Neuronal stem cell (in vitro differentiated cells): ENCODE data around the gene UCK2.

Experiments used
- DNase-seq: peaks from one replicate; pipeline ENCODE4 v3.0.0-alpha.2; 2013; ENCODE audit warnings: low spot score
- H2AFZ ChIP-seq: one replicate; pipeline ENCODE4 v1.6.1; 2013; ENCODE audit warnings: mild to moderate bottlenecking, low read length, inconsistent platforms
- H2AK5ac ChIP-seq: 2 replicates; pipeline ENCODE4 v1.6.1; 2013; ENCODE audit warnings: low read depth, mild to moderate bottlenecking, inconsistent platforms, low read length, moderate library complexity, mixed read lengths
- H2BK120ac ChIP-seq: 2 replicates; pipeline ENCODE4 v1.6.1; 2013; ENCODE audit warnings: low read depth, mild to moderate bottlenecking, inconsistent platforms, low read length, moderate library complexity, mixed read lengths
- H2BK12ac ChIP-seq: one replicate; pipeline ENCODE4 v1.6.1; 2013; ENCODE audit warnings: low read length, inconsistent platforms
- H2BK15ac ChIP-seq: 2 replicates; pipeline ENCODE4 v1.6.1; 2013; ENCODE audit warnings: mild to moderate bottlenecking, low read length, inconsistent platforms, mixed read lengths
- H2BK5ac ChIP-seq: one replicate; pipeline ENCODE4 v1.6.1; 2013; ENCODE audit warnings: inconsistent platforms, mild to moderate bottlenecking, low read length, moderate library complexity
- H3K14ac ChIP-seq: one replicate; pipeline ENCODE4 v1.6.1; 2013; ENCODE audit warnings: low read length, inconsistent platforms
- H3K18ac ChIP-seq: 2 replicates; pipeline ENCODE4 v1.6.1; 2013; ENCODE audit warnings: low read length, inconsistent platforms
- H3K23ac ChIP-seq: 2 replicates; pipeline ENCODE4 v1.6.1; 2013; ENCODE audit warnings: low read depth, mild to moderate bottlenecking, mixed read lengths, low read length, inconsistent platforms; ENCODE audit not compliant: poor library complexity
- H3K27ac ChIP-seq: replicated peaks from 3 replicates; pipeline ENCODE4 v1.5.1; 2013; ENCODE audit warnings: low read length, inconsistent platforms
- H3K27me3 ChIP-seq, 3 experiments: 2 replicates each; pipeline ENCODE4 v1.6.1; 2013; ENCODE audit warnings: low read length in 3 of 3, mild to moderate bottlenecking in 2 of 3, inconsistent platforms in 1 of 3, low read depth in 1 of 3, mixed read lengths in 1 of 3, moderate library complexity in 1 of 3; ENCODE audit not compliant: control insufficient read depth in 3 of 3, insufficient read depth in 3 of 3
- H3K36me3 ChIP-seq, 2 donors: replicated peaks in 1 of 2; 2 replicates each; pipeline ENCODE4 v1.6.1; 2013; ENCODE audit warnings: low read length in 2 of 2; ENCODE audit not compliant: control insufficient read depth in 2 of 2, insufficient read depth in 2 of 2
- H3K4ac ChIP-seq: 2 replicates; pipeline ENCODE4 v1.6.1; 2013; ENCODE audit warnings: inconsistent platforms, mild to moderate bottlenecking, low read length, moderate library complexity
- H3K4me1 ChIP-seq, 2 donors: 1 replicate in 1 of 2; 2 replicates in 1 of 2; pipeline ENCODE4 v1.6.1; 2013; ENCODE audit warnings: low read length in 2 of 2, low read depth in 1 of 2; ENCODE audit not compliant: control insufficient read depth in 2 of 2, insufficient read depth in 1 of 2
- H3K4me2 ChIP-seq: one replicate; pipeline ENCODE4 v1.6.1; 2013; ENCODE audit warnings: mild to moderate bottlenecking, low read length, inconsistent platforms; ENCODE audit not compliant: insufficient read depth, poor library complexity, severe bottlenecking
- H3K4me3 ChIP-seq, 2 donors: 2 replicates each; pipeline ENCODE4 v1.5.1; 2013; ENCODE audit warnings: low read length in 2 of 2, mild to moderate bottlenecking in 2 of 2, inconsistent platforms in 1 of 2, moderate library complexity in 1 of 2
- H3K79me1 ChIP-seq: one replicate; pipeline ENCODE4 v1.6.1; 2013; ENCODE audit warnings: low read depth, mild to moderate bottlenecking, inconsistent platforms, low read length, moderate library complexity
- H3K9ac ChIP-seq: one replicate; pipeline ENCODE4 v1.6.1; 2013; ENCODE audit warnings: mild to moderate bottlenecking, low read depth, low read length, inconsistent platforms; ENCODE audit not compliant: poor library complexity
- H3K9me3 ChIP-seq, 2 donors: replicated peaks in 1 of 2; 2 replicates each; pipeline versions ENCODE3 to v1.6.1; 2013; ENCODE audit warnings: low read length in 2 of 2, mild to moderate bottlenecking in 2 of 2, inconsistent platforms in 1 of 2, low read depth in 1 of 2, mixed read lengths in 1 of 2, moderate library complexity in 1 of 2; ENCODE audit not compliant: control insufficient read depth in 2 of 2, insufficient read depth in 1 of 2
- H4K8ac ChIP-seq: one replicate; pipeline ENCODE4 v1.6.1; 2013; ENCODE audit warnings: low read depth, mild to moderate bottlenecking, inconsistent platforms, low read length, moderate library complexity
- H4K91ac ChIP-seq: one replicate; pipeline ENCODE4 v1.6.1; 2013; ENCODE audit warnings: low read length, low read depth, mild to moderate bottlenecking, inconsistent platforms; ENCODE audit not compliant: poor library complexity
- WGBS, 2 donors: extraction: QIAGEN DNeasy Blood & Tissue Kit; methylation state at CpG; one replicate each; pipeline ENCODE4 v1.1.7; 2013; ENCODE audit warnings: missing lambda C conversion rate in 2 of 2, mixed read lengths in 1 of 2; ENCODE audit not compliant: insufficient read length in 2 of 2, insufficient replicate concordance in 1 of 2; ENCODE audit errors: extremely low coverage in 2 of 2; 5-methylcytosine and 5-hydroxymethylcytosine counted together

The UCK2 gene

DNA sequence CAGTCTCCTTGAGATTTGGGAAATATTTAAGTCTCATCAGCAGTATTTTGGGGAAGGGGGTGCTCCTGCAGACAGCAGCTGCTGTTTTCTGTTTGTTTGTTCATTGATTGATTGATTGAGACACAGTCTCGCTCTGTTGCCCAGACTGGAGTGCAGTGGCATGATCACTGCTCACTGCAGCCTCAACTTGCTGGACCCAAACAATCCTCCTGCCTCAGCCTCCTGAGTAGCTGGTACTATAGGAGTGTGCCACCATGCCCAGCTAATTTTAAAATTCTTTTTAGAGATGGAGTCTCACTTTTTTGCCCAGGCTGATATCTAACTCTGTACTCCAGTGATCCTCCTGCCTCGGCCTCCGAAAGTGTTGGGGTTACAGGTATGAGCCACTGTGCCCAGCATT lies 18.2 kb downstream of the UCK2 start:
- no CpG with 5 or more reads among the region's 3 CpGs for whole genome bisulfite sequencing, 2 donors
- H2BK120ac ChIP-seq: no peak overlapping the region

DNA sequence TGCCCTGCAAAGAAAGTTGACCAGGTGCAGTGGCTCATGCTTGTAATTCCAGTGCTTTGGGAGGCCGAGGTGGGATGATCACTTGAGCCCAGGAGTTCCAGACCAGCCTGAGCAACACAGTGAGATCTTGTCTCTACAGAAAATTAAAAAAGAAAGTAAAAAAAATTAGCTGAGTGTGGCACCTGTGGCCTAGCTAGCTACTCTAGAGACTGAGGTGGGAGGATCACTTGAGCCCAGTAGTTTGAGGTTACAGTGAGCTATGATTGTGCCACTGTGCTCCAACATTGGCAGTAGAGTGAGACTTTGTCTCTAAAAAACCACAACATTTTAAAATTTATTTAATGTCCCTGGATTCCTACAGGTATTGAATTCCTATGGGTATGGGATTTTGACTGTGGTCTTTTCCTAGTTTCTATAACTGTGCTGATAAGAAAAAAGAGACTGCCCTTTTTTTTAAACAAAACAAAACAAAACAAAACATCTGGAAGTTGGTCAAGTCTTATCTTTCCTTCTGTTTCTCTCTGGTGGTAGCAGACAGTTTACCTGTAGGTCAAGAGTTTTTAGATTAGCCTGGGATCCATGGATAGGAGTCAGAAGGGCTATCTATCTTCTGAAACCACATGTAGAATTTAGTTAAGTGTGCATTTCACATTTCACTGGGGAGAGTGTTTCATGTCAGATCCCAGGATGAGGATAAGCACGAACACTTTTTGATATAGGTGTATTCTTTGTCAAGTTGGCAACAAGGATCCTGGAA lies 18.8 kb downstream of the UCK2 start:
- Histone ChIP-seq H2AFZ (no peak overlapping the region), H4K8ac (no peak overlapping the region), H3K9ac (no peak overlapping the region), H3K4me1 (peaks cover 10 to 14% of the 10 kb centered on the region in 2 donors), H3K4me2 (no peak overlapping the region), H3K23ac (no peak overlapping the region), H3K79me1 (no peaks in the 10 kb centered on the region), H2AK5ac (no peak overlapping the region), H3K4me3 (no peak overlapping the region), H3K36me3 (peaks cover 0 to 15% of the 10 kb centered on the region in 2 donors), H2BK120ac (no peak overlapping the region), H3K4ac (no peak overlapping the region), H3K14ac (no peak overlapping the region), H4K91ac (no peak overlapping the region), H2BK12ac (no peak overlapping the region), H2BK15ac (no peak overlapping the region), H3K18ac (no peak overlapping the region), H3K27ac (no peak overlapping the region), H2BK5ac (no peak overlapping the region), H3K9me3 (peaks cover 0 to 10% of the 10 kb centered on the region in 2 donors), H3K27me3 (no peaks in the 10 kb centered on the region)
- DNase-seq: no peak
- no CpG with 5 or more reads among the region's 2 CpGs for WGBS, 2 donors

More for the DNA sequence above, 18.2 kb downstream of the UCK2 start:
- H2BK12ac ChIP-seq: no peak overlapping the region
- H4K8ac ChIP-seq: no peak overlapping the region
- no peak overlapping the region for H2BK15ac ChIP-seq
- H3K4ac ChIP-seq: no peak overlapping the region
- H3K9me3 ChIP-seq: peaks cover 0 to 10% of the 10 kb centered on the region in 2 donors
- H3K27ac ChIP-seq: no peak overlapping the region
- no peak overlapping the region for H4K91ac ChIP-seq
- no peak for DNase-seq
- no peak overlapping the region for H3K23ac ChIP-seq
- H2AFZ ChIP-seq: no peak overlapping the region
- H3K18ac ChIP-seq: no peak overlapping the region
- peaks cover 8 to 14% of the 10 kb centered on the region in 2 donors for H3K4me1 ChIP-seq
- H3K9ac ChIP-seq: no peak overlapping the region
- H2BK5ac ChIP-seq: no peak overlapping the region
- no peaks in the 10 kb centered on the region for H3K27me3 ChIP-seq
- H3K14ac ChIP-seq: no peak overlapping the region
- no peaks in the 10 kb centered on the region for H3K79me1 ChIP-seq
- peaks cover 0 to 15% of the 10 kb centered on the region in 2 donors for H3K36me3 ChIP-seq
- H2AK5ac ChIP-seq: no peak overlapping the region
- no peak overlapping the region for H3K4me3 ChIP-seq
- H3K4me2 ChIP-seq: no peak overlapping the region

DNA sequence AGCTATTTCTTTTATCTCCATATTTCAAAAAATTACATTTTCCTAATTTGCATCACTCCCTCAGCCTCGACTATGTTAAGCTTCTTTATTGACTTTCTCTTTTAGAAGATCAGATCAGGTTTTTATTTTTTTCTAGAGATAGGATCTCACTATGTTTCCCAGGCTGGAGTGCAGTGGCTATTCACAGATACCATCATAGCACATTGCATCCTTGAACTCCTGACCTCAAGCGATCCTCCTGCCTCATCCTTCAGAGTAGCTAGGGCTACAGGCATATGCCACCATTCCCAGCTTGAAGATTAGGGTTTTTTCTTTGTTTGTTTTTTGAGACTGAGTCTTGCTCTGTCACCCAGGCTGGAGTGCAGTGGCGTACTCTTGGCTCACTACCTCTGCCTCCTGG lies 20.1 kb downstream of the UCK2 start:
- H3K18ac ChIP-seq: no peak overlapping the region
- H3K14ac ChIP-seq: no peak overlapping the region
- no peak overlapping the region for H3K27ac ChIP-seq
- peaks cover 0 to 17% of the 10 kb centered on the region in 2 donors for H3K36me3 ChIP-seq
- H2AFZ ChIP-seq: no peak overlapping the region
- H3K27me3 ChIP-seq: no peaks in the 10 kb centered on the region
- DNase-seq: no peak
- H3K9me3 ChIP-seq: peaks cover 0 to 12% of the 10 kb centered on the region in 2 donors
- H3K4me3 ChIP-seq: no peak overlapping the region
- 100% methylated on average over 1 of the region's 3 CpGs; no CpG with 5 or more reads in 1 of the 2 donors for WGBS, 2 donors
- no peak overlapping the region for H2BK120ac ChIP-seq
- H3K4me1 ChIP-seq: peaks cover 7 to 11% of the 10 kb centered on the region in 2 donors
- H3K23ac ChIP-seq: no peak overlapping the region
- H2BK12ac ChIP-seq: no peak overlapping the region
- H2BK15ac ChIP-seq: no peak overlapping the region
- no peak overlapping the region for H2BK5ac ChIP-seq
- H4K91ac ChIP-seq: no peak overlapping the region
- H3K4ac ChIP-seq: no peak overlapping the region
- no peak overlapping the region for H4K8ac ChIP-seq
- no peaks in the 10 kb centered on the region for H3K79me1 ChIP-seq
- no peak overlapping the region for H2AK5ac ChIP-seq
- no peak overlapping the region for H3K4me2 ChIP-seq
- H3K9ac ChIP-seq: no peak overlapping the region

DNA sequence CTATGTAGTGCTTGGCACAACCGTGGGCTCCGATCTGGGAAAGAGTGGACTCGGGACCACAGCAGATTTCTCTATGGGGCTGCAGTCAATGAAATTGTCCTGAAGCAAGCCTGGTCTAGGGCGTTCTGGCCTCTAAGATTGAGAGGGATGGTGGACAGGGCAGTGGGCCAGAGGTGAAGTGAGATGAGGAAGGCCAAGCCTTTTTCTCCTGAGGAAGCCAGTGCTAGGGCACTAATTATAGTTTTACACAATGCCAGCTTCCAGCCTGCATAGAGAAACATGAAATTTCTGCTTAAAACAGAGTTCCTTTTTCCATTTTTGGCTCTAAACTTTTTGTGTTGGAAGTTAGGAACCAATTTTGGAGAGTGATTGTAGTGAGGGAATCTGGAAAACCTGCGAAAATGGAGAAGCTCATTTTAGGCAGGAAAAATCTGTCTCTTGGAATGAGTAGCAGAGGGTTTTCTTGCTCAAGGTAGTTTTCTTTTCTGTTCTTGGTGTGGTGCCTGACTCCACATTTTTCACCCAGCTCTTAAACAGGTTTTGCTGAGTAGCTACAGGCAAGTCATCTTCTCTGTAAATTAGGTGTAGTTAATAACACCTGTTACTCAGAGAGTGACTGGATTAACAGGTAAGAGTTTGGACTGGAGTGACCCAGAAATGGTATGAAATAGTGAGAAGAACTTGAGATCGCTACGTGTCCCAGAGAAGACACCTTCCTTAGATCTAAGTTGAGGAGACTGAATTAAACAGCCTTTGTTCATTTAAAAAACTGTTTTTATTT lies 22.1 kb downstream of the UCK2 start:
- Histone ChIP-seq H3K23ac (no peak overlapping the region), H2AK5ac (no peak overlapping the region), H3K18ac (no peak overlapping the region), H3K9ac (no peak overlapping the region), H3K4me1 (peaks cover under 1 to 6% of the 10 kb centered on the region in 2 donors), H2AFZ (no peak overlapping the region), H3K4me3 (no peak overlapping the region), H2BK15ac (no peak overlapping the region), H3K14ac (no peak overlapping the region), H4K8ac (no peak overlapping the region), H3K79me1 (peaks cover 3% of the 10 kb centered on the region), H2BK120ac (no peak overlapping the region), H3K36me3 (peaks cover 0 to 9% of the 10 kb centered on the region in 2 donors), H2BK5ac (no peak overlapping the region), H4K91ac (no peak overlapping the region), H3K27me3 (no peaks in the 10 kb centered on the region), H3K4ac (no peak overlapping the region), H3K27ac (no peak overlapping the region), H3K4me2 (no peak overlapping the region), H3K9me3 (peaks cover 0 to 12% of the 10 kb centered on the region in 2 donors), H2BK12ac (no peak overlapping the region)
- DNase-seq: no peak
- WGBS, 2 donors: no CpG with 5 or more reads among the region's 7 CpGs
